Activated CD4-positive, alpha-beta T cell treated with anti-CD3 and anti-CD28 coated beads for 36 hours (primary cell): Measurements from ENCODE around the gene NDUFA3. TPM values are rescaled to one million over a fixed set of nuclear protein-coding genes. Genes with fewer than 3 reads are reported as not detected.

Source experiments
- ATAC-seq: fragments of 200-7000 bp; cut with Tn5 transposase; one replicate; pipeline ENCODE4 v1.10.0; 2021; ENCODE audit warnings: mild to moderate bottlenecking, moderate library complexity
- CTCF ChIA-PET: fragments of 350-600 bp; sonication (Branson Sonifier 250); formaldehyde crosslinking; loops from one replicate; lab custom pipeline; 2021; ENCODE audit warnings: antibody characterized with exemption; lab: Charles Lee
- POLR2A ChIA-PET: fragments of 350-600 bp; sonication (Branson Sonifier 250); formaldehyde crosslinking; loops from one replicate; lab custom pipeline; 2021; ENCODE audit warnings: antibody characterized with exemption, inconsistent platforms; lab: Charles Lee
- DNase-seq: peaks from one replicate; pipeline ENCODE4 v3.0.0-alpha.2; 2020
- H3K27ac Mint-ChIP-seq: one replicate; pipeline ENCODE4 v1.8.0; 2021; ENCODE audit warnings: mixed read lengths
- H3K27me3 Mint-ChIP-seq: one replicate; pipeline ENCODE4 v1.8.0; 2021; ENCODE audit warnings: mixed read lengths
- H3K36me3 Mint-ChIP-seq: one replicate; pipeline ENCODE4 v1.8.0; 2021; ENCODE audit warnings: low read depth, mixed read lengths
- H3K4me1 Mint-ChIP-seq: one replicate; pipeline ENCODE4 v1.8.0; 2021; ENCODE audit warnings: mixed read lengths
- H3K4me3 Mint-ChIP-seq: one replicate; pipeline ENCODE4 v1.8.0; 2021; ENCODE audit warnings: mild to moderate bottlenecking, moderate library complexity, mixed read lengths
- H3K9me3 Mint-ChIP-seq: one replicate; pipeline ENCODE4 v1.8.0; 2021; ENCODE audit warnings: low read depth, mixed read lengths
- intact Hi-C, 2 experiments: fragments of 100-400 bp; cut with DNase I in 1 of 2; cut with micrococcal nuclease in 1 of 2; formaldehyde crosslinking; loops; one replicate each; pipeline versions ENCODE4 v1.14.2 to v1.15.1; 2022 to 2024; cut with DNase I, micrococcal nuclease
- total RNA-seq, 2 experiments: library from RNA; stranded (reverse); gene quantifications; one replicate each; pipeline ENCODE4 v1.2.3, GENCODE V29; 2021

Gene NDUFA3
- total RNA-seq, 2 experiments from 2014 or later = 99.9 to 158 TPM

DNA sequence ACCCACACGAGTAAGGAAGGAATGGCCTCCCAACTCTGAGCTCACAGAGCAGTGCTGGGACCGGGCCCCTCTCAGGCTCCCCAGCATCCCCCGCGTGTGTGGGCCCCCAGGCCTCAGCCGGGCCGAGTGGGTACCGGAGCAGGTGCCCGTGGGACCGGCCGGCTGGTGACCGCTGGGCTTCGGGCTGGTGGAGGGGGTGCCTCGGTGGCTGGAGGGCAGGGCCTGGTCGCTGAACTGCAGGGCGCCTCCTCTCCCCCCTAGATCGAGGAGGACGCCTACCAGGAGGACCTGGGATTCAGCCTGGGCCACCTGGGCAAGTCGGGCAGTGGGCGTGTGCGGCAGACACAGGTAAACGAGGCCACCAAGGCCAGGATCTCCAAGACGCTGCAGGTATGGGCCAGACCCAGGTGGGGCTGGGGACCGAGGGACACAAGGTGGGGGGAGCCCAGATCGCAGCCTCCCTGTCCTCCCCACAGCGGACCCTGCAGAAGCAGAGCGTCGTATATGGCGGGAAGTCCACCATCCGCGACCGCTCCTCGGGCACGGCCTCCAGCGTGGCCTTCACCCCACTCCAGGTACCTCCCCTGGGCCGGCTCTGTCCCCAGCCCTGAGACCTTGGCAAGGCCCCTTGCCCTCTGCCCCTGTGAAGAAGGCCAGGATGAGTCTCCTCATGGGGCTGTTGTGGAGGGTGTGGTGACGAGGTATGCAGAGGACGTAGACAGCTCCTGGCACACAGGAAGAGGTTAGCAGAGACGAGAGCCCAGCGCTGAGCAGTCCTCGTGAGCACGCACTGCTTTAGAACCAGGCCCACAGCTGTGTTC lies 26.4 kb downstream of the NDUFA3 start:
- Mint-ChIP-seq H3K4me1 (no peaks in the 10 kb centered on the region), H3K36me3 (peaks cover 19% of the 10 kb centered on the region), H3K27me3 (no peaks in the 10 kb centered on the region), H3K9me3 (no peaks in the 10 kb centered on the region), H3K27ac (no peak overlapping the region), H3K4me3 (no peak overlapping the region)
- CTCF ChIA-PET = no interaction called here
- ATAC-seq (no peak), DNase-seq (no peak)
- intact Hi-C loops = no loop called here
- POLR2A ChIA-PET = no interaction called here

DNA sequence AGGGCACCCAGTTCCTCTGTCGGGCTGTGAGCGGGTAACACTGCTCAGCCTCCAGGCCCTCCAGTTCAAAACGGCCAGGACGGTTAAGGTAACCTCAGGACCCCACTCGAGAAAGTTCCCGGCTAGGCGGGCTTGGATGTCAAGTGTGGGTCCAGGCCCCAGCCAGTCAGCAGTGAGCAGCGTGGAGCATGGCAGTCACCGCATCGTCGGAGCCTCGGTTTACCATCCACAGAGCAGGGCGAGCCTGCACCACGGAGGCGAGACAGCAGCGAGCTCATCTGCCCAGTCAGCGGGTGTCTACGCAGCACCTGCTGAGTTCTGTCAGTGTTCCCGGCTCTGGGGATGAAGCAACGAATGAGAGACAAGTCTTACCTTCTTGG lies 27.0 kb downstream of the NDUFA3 start:
- intact Hi-C loops = no loop called here
- H3K4me1 Mint-ChIP-seq = peaks cover 5% of the 10 kb centered on the region
- H3K27ac Mint-ChIP-seq = no peak overlapping the region
- H3K27me3 Mint-ChIP-seq = no peaks in the 10 kb centered on the region
- CTCF ChIA-PET = no interaction called here
- POLR2A ChIA-PET = no interaction called here
- peaks cover 14% of the 10 kb centered on the region for H3K36me3 Mint-ChIP-seq
- no peak for DNase-seq
- ATAC-seq = no peak
- H3K9me3 Mint-ChIP-seq = no peaks in the 10 kb centered on the region
- no peak overlapping the region for H3K4me3 Mint-ChIP-seq

DNA sequence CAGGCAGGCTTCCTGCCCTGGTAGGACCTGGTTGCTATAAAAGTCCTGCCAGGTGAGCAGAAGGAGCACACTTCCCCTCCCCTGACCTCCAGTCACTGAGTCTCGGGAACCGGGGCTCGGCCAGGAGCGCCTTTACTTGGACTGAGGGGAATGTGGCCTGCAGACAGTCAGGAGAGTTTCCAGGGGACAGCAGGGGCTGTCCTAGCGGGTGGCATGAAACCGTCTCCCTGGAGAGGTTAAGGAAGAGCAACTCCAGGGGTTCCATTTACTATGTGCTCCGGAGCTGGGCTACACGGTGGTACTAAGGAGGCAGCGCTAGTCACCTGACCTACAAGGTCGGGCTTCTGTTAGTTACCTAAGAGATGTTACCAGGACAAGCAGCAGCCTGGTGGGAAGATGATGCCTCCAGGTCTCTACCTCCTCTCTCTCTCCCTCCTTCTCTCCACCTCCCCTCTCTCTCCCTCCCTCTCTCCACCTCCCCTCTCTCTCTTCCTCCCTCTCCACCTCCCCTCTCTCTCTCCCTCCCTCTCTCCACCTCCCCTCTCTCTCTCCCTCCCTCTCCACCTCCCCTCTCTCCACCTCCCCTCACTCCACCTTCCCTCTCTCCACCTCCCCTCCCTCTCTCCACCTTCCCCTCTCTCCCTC lies 30.8 kb downstream of the NDUFA3 start:
- intact Hi-C loops = no loop called here
- Mint-ChIP-seq H3K27me3 (no peaks in the 10 kb centered on the region), H3K4me1 (peaks cover 16% of the 10 kb centered on the region), H3K36me3 (peaks cover 1% of the 10 kb centered on the region), H3K27ac (no peak overlapping the region), H3K9me3 (no peaks in the 10 kb centered on the region), H3K4me3 (no peak overlapping the region)
- DNase-seq (no peak), ATAC-seq (no peak)
- ChIA-PET CTCF (no interaction called here), POLR2A (no interaction called here)

DNA sequence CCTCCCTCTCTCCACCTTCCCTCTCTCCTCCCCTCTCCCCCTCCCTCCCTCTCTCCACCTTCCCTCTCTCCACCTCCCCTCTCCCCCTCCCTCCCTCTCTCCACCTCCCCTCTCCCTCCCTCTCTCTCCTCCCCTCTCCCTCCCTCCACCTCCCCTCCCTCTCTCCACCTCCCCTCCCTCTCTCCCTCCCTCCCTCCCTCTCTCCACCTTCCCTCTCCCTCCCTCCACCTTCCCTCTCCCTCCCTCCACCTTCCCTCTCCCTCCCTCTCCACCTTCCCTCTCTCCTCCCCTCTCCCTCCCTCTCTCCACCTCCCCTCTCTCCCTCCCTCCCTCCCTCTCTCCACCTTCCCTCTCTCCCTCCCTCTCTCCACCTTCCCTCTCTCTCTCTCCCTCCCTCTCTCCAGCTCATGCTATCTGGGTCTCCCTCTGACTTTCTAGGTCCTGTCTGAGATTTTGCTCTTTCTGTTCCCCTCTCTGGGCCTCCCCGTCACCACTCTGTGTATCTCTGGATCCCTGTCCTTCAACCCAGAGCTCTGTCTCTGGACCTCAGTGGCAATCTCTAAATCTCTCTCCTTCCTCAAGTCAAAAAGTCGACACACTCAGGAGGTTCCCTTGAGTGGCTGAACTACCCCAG lies 31.4 kb downstream of the NDUFA3 start:
- intact Hi-C loops = no loop called here
- DNase-seq (no peak), ATAC-seq (no peak)
- H3K9me3 Mint-ChIP-seq = no peaks in the 10 kb centered on the region
- no peaks in the 10 kb centered on the region for H3K27me3 Mint-ChIP-seq
- H3K4me3 Mint-ChIP-seq = no peak overlapping the region
- peaks cover 21% of the 10 kb centered on the region for H3K4me1 Mint-ChIP-seq
- H3K27ac Mint-ChIP-seq = no peak overlapping the region
- peaks cover 5% of the 10 kb centered on the region for H3K36me3 Mint-ChIP-seq
- ChIA-PET CTCF (interaction anchor here (0.6 kb wide), 1 partner anchor 10 kb away, joined by 3 read pairs; no protein-coding TSS in a partner anchor), POLR2A (no interaction called here)

DNA sequence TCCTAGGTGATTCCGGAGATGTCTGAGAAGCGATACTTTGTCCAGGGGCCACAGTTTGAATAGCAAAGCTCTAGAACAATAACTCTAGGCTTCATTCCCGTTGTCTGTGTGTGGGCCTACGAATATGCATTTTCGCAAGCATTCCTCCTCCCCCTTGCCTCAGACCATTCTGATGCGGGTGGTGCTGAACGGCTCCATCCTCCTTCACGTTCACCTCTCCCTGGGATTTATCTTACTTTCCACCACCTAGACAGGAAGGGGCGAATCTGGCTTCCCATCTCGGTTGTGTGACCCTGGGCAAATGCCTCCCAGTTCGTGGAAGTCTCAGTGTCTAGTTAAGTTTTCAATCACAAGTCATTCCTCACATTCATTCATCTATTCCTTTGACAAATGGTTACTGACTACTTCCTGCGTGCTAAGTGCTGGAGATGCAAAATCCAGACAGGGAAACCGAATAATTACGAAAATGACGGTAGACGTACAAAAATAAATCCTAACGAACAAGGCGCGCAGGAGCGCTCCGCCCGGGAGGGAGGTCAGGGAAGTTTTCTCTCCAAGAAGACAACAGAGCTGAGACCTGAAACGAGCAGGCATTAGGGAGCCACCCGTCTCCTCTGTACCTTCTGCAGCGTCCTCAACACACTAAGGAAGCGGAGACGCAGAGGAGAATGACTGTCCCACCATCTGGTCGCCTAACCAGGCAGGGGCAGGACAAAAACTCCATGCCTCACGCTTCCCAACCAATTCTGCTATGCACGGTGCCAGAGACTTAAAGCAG lies 33.6 kb downstream of the NDUFA3 start:
- DNase-seq = no peak
- POLR2A ChIA-PET = interaction anchor here (0.6 to 3.0 kb wide), 8 partner anchors 13 to 1662 kb away, joined by 3 to 35 read pairs (median 5); partner anchors contain the start of genes LENG1, LENG9, MBOAT7 and MYADM
- no peaks in the 10 kb centered on the region for H3K9me3 Mint-ChIP-seq
- H3K4me1 Mint-ChIP-seq = peaks cover 38% of the 10 kb centered on the region
- no peak for ATAC-seq
- H3K27me3 Mint-ChIP-seq = no peaks in the 10 kb centered on the region
- CTCF ChIA-PET = interaction anchor here (0.6 to 1.8 kb wide), 13 partner anchors 16 to 1205 kb away, joined by 3 to 15 read pairs (median 3); partner anchors contain the start of genes LENG1, MBOAT7, PRPF31 and TFPT
- peak overlapping the region; percentile 83 for H3K4me3 Mint-ChIP-seq
- peak overlapping the region; percentile 71 for H3K27ac Mint-ChIP-seq
- intact Hi-C loops = loop anchor here in 1 of 2 experiments (2.0 kb wide), 2 partner anchors 65 to 267 kb away; partner anchors contain the start of gene RPS9
- peaks cover 9% of the 10 kb centered on the region for H3K36me3 Mint-ChIP-seq

DNA sequence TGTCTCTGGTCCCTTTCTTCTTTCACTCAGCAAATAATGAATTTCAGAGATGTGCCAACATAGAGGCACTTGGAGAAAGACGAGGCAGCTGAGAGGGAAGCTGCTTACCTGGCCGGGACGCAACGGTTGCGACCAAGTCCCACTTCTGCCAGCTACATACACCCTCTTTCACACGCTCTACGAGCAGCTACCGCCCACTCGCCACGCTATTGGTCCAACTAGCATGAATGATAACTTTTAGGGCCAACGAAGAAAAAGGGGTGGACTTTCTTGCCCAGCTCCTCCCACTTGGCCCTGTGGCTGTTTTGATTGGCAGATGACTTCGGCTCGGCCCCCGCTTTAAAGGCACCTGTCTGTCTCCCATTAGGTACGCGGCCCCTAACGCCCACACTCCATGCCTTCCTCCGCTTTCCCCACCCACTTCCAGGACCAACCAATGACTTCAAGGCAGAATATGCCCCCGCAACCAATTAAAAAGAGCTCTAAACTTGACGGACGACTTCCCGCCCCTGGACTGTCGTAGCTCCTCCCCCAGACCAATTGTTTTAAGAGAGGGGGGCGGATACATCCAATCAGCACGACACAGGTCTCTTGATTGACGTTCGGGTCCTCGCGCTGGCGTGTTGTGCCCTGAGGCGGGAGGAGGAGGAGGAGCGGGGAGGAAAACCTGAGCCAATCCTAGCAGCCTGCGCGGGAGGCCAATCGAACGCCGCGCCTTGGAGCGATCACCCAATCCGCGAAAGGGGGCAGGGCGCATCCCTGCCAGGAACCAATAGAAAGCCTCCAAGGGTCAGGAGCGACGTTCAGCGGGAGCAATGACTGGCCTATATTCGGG lies 34.4 kb downstream of the NDUFA3 start:
- intact Hi-C loops = loop anchor here (1.0 to 2.0 kb wide), 14 partner anchors 22 to 1468 kb away; partner anchors contain the start of genes LENG1 (in 2 of the 2), LENG8 (in 2 of the 2), NDUFA3 (in 2 of the 2) and PRPF31 (in 2 of the 2)
- ATAC-seq (peak; percentile 86), DNase-seq (peak; percentile 99)
- Mint-ChIP-seq H3K4me3 (peak overlapping the region; percentile 83), H3K36me3 (peaks cover 9% of the 10 kb centered on the region), H3K27me3 (no peaks in the 10 kb centered on the region), H3K9me3 (no peaks in the 10 kb centered on the region), H3K4me1 (peaks cover 42% of the 10 kb centered on the region), H3K27ac (peak overlapping the region; percentile 85)
- ChIA-PET CTCF (interaction anchor here (0.6 to 1.8 kb wide), 12 partner anchors 15 to 1204 kb away, joined by 3 to 15 read pairs (median 4); partner anchors contain the start of genes LENG1, MBOAT7, PRPF31 and TFPT), POLR2A (interaction anchor here (0.5 to 3.0 kb wide), 13 partner anchors 13 to 1661 kb away, joined by 3 to 35 read pairs (median 5); partner anchors contain the start of genes LENG1, LENG9, MBOAT7 and MYADM)

DNA sequence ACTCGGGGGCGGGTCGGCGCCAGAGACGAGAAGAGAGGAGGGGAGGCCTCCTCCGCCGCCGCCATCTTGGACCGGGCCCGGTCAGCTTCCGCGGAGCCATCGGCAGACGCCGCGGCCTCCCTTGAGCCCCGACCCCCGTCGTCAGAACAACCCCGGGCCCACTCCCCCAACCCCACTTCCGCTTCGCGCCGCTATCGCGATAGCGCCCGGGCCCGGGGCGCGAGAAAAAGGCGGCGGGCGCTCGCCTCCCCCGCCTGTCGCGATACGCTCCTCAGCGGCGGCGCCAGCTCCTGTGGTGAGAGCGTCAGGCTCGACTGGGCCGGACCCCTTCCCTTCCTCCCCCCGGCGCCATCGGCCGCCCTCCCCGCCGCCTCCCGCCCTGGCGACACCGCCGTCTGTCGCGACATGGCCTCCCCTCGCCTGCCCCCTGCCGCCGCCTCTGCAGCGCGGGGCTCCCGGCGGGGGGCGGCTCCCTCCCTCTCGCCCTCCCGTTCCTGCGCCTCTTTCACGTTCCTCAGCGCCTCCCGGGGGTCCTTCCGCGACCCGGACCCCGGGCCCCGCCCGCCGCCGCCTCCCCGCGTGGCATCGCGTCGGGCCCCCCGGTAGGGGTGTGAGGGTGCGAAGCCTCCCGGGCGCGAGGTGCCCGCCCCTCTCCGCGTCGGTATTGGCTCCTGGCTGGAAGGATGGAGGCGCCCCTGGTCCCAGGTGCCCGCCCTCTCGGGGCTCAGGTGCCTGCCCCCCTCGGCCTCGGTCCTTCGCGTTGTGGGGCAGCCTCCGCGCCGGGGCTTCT lies 35.2 kb downstream of the NDUFA3 start, which contains the start of gene CNOT3:
Gene CNOT3 (plus strand): TSS at position 64 of the 790 bp plus-strand sequence. CDS start 5,217 bp downstream, outside the sequence.
- POLR2A ChIA-PET = interaction anchor here (0.6 to 3.0 kb wide), 9 partner anchors 12 to 270 kb away, joined by 3 to 35 read pairs (median 5); partner anchors contain the start of genes LENG1, MBOAT7, MYADM and PRPF31

DNA sequence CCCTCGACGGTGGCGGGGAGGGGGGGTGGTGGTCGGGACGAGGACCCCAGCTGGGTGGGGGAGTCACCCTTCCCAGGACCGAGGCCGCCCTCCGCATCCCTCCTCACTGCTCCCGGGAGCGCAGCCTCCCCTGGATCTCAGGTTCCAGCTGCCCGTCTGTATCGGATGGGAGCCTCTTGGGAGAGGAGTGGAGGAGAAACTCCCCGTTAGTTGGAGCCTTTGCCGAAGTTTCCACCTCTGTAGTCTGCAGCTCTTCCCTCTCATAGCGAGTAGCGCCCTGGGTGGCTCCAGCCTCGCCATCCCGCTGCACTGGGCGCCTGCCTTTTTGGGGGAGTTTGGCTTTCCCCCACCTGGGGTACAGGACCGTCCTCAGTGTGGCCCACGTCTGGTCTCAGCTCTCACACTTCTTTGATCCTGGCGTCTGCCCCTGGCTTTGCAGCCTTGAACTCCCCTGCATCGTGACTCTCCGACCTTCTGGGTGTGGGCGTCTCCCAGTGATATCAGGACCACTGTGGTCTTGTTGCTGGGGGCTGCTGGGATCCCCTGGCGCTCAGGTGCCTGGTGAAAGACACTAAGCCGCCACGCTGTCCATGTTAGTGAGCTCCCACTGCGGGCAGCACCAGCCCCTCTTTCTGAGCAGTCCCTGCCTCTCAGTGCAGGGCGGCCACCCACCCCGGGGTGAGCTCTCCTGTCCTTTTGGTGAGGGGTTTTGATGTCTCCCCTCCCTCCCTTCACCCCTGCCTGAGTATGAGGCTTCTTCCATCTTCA lies 36.0 kb downstream of the NDUFA3 start:
- peak; percentile 52 for DNase-seq
- intact Hi-C loops = no loop called here
- ChIA-PET POLR2A (interaction anchor here (0.6 to 3.0 kb wide), 4 partner anchors 22 to 240 kb away, joined by 3 to 35 read pairs (median 3); partner anchors contain the start of genes MBOAT7 and TSEN34), CTCF (interaction anchor here (1.0 to 1.1 kb wide), 2 partner anchors 20 to 51 kb away, joined by 3 read pairs; partner anchors contain the start of gene MBOAT7)
- Mint-ChIP-seq H3K36me3 (peaks cover 23% of the 10 kb centered on the region), H3K27ac (peak overlapping the region; percentile 91), H3K4me3 (peak overlapping the region; percentile 83), H3K4me1 (peaks cover 46% of the 10 kb centered on the region), H3K9me3 (no peaks in the 10 kb centered on the region), H3K27me3 (no peaks in the 10 kb centered on the region)
- no peak for ATAC-seq

More for the DNA sequence above, 35.2 kb downstream of the NDUFA3 start, which contains the start of gene CNOT3:
- Mint-ChIP-seq H3K4me1 (peaks cover 46% of the 10 kb centered on the region), H3K4me3 (peak within 1 kb of the TSS; percentile 83), H3K27me3 (no peaks in the 10 kb centered on the region), H3K9me3 (no peaks in the 10 kb centered on the region), H3K27ac (peak within 1 kb of the TSS; percentile 91), H3K36me3 (peaks cover 16% of the 10 kb centered on the region)
- intact Hi-C loops = loop anchor here (1.0 to 2.0 kb wide), 14 partner anchors 21 to 1467 kb away; partner anchors contain the start of genes LENG1 (in 2 of the 2), LENG8 (in 2 of the 2), NDUFA3 (in 2 of the 2) and PRPF31 (in 2 of the 2)
- ATAC-seq = no peak
- CTCF ChIA-PET = interaction anchor here (1.0 to 1.8 kb wide), 9 partner anchors 14 to 128 kb away, joined by 3 to 15 read pairs (median 4); partner anchors contain the start of genes LENG1, MBOAT7, PRPF31 and TFPT
- DNase-seq = peak; percentile 50
